A673 (cell line): ENCODE measurements around the gene SNTB2. TPM values are rescaled to one million over a fixed set of nuclear protein-coding genes. Genes with fewer than 3 reads are reported as not detected.
A peak's percentile ranks its signal among the peaks of the same experiment; 100 is the strongest.

Experiments used
- BruUV-seq: library from RNA; stranded (reverse); fragments of 400-500 nt; replicated peaks from 2 replicates; lab custom pipeline; 2021; lab: Mats Ljungman, UMichigan
- CTCF ChIA-PET: fragments of 300-600 bp; sonication (Branson Sonifier 250); formaldehyde crosslinking; loops from one replicate; lab custom pipeline; 2022; ENCODE audit warnings: antibody characterized with exemption; lab: Charles Lee
- POLR2A ChIA-PET: fragments of 300-600 bp; sonication (Branson Sonifier 250); formaldehyde crosslinking; loops from one replicate; lab custom pipeline; 2022; ENCODE audit warnings: antibody characterized with exemption; ENCODE audit not compliant: low non-redundant PET; lab: Charles Lee
- DNase-seq: peaks from one replicate; pipeline ENCODE4 v3.0.0-alpha.2; 2015; ENCODE audit warnings: low spot score
- H3K27ac ChIP-seq: fragments of 200-600 bp; sonication (generic); 2 replicates; pipeline ENCODE4 v1.5.1; 2016; ENCODE audit warnings: mixed run types, low read depth, mild to moderate bottlenecking, mixed read lengths, antibody characterized with exemption, low read length; ENCODE audit not compliant: poor library complexity, severe bottlenecking
- H3K27me3 ChIP-seq: fragments of 200-600 bp; sonication (generic); replicated peaks from 2 replicates; pipeline ENCODE4 v1.6.1; 2017; ENCODE audit warnings: mixed run types, low read depth, mild to moderate bottlenecking, mixed read lengths, antibody characterized with exemption, low read length; ENCODE audit not compliant: insufficient read depth, poor library complexity
- H3K36me3 ChIP-seq: fragments of 200-600 bp; sonication (generic); 2 replicates; pipeline ENCODE4 v1.6.1; 2016; ENCODE audit warnings: mixed run types, mild to moderate bottlenecking, mixed read lengths, antibody characterized with exemption, low read length; ENCODE audit not compliant: insufficient read depth, poor library complexity, severe bottlenecking
- H3K4me1 ChIP-seq: fragments of 200-600 bp; sonication (generic); 2 replicates; pipeline ENCODE4 v1.6.1; 2017; ENCODE audit warnings: mixed run types, mild to moderate bottlenecking, mixed read lengths, antibody characterized with exemption, low read length; ENCODE audit not compliant: insufficient read depth, poor library complexity, severe bottlenecking
- H3K4me3 ChIP-seq: fragments of 200-600 bp; sonication (generic); 2 replicates; pipeline ENCODE4 v1.5.1; 2016; ENCODE audit warnings: low read depth, mixed run types, mild to moderate bottlenecking, mixed read lengths, low read length; ENCODE audit not compliant: poor library complexity, severe bottlenecking
- H3K9me3 ChIP-seq: fragments of 200-600 bp; sonication (generic); 2 replicates; pipeline ENCODE4 v1.6.1; 2016; ENCODE audit warnings: mixed run types, low read depth, mild to moderate bottlenecking, mixed read lengths, antibody characterized with exemption, low read length; ENCODE audit not compliant: poor library complexity, severe bottlenecking
- CTCF ChIP-seq: fragments of 300-800, 200-600 bp; sonication (generic); conservative IDR thresholded peaks from 2 replicates; pipeline ENCODE4 v1.5.1; 2017; ENCODE audit warnings: low read depth, mild to moderate bottlenecking, antibody characterized with exemption, low read length, moderate library complexity, mixed read lengths
- EZH2 ChIP-seq: fragments of 200-600 bp; sonication (generic); IDR thresholded peaks from 2 replicates; pipeline ENCODE4 v1.6.1; 2017; ENCODE audit warnings: borderline replicate concordance, low read depth, mild to moderate bottlenecking, mixed read lengths, antibody characterized with exemption, low read length; ENCODE audit not compliant: poor library complexity, severe bottlenecking
- intact Hi-C: fragments of 100-400 bp; cut with micrococcal nuclease; formaldehyde crosslinking; loops from one replicate; pipeline ENCODE4 v1.10.0; 2022; ENCODE audit not compliant: unreplicated experiment
- total RNA-seq: library from RNA; stranded (reverse); gene quantifications from 2 replicates; pipeline ENCODE4 v1.2.3, GENCODE V29; 2021

The SNTB2 gene
- total RNA-seq, 1 experiment from 2014 or later: 49.3 TPM

- no peak overlapping the region for H3K27ac ChIP-seq
- no peak for TF ChIP-seq EZH2
- TF ChIP-seq CTCF: no peak
- intact Hi-C loops: no loop called here
- no peak for DNase-seq
- ChIA-PET POLR2A (no interaction called here), CTCF (no interaction called here)
- peaks cover 21% of the 10 kb centered on the region for H3K4me1 ChIP-seq
- no peaks in the 10 kb centered on the region for H3K27me3 ChIP-seq
- no TSS peak for BruUV-seq
- no peak overlapping the region for H3K4me3 ChIP-seq
- peaks cover 8% of the 10 kb centered on the region for H3K36me3 ChIP-seq
- no peaks in the 10 kb centered on the region for H3K9me3 ChIP-seq
Measured at GRCh38 chr16:69241926-69242325, 55.0 kb downstream of the SNTB2 start.

- DNase-seq: peak; percentile 43
- ChIA-PET POLR2A (no interaction called here), CTCF (no interaction called here)
- Histone ChIP-seq H3K4me3 (no peak overlapping the region), H3K9me3 (no peaks in the 10 kb centered on the region), H3K27me3 (no peaks in the 10 kb centered on the region), H3K27ac (peak overlapping the region; percentile 37), H3K4me1 (peaks cover 13% of the 10 kb centered on the region), H3K36me3 (peaks cover 17% of the 10 kb centered on the region)
- TF ChIP-seq EZH2: no peak
- no peak for TF ChIP-seq CTCF
- intact Hi-C loops: no loop called here
- BruUV-seq: no TSS peak
Measured at GRCh38 chr16:69243479-69243878, 56.5 kb downstream of the SNTB2 start.

- TF ChIP-seq EZH2: no peak
- no peak for TF ChIP-seq CTCF
- H3K4me1 ChIP-seq: peaks cover 7% of the 10 kb centered on the region
- intact Hi-C loops: no loop called here
- no peak overlapping the region for H3K4me3 ChIP-seq
- DNase-seq: no peak
- CTCF ChIA-PET: no interaction called here
- BruUV-seq: no TSS peak
- H3K27me3 ChIP-seq: no peaks in the 10 kb centered on the region
- no peak overlapping the region for H3K27ac ChIP-seq
- POLR2A ChIA-PET: no interaction called here
- peaks cover 17% of the 10 kb centered on the region for H3K36me3 ChIP-seq
- no peaks in the 10 kb centered on the region for H3K9me3 ChIP-seq
Measured at GRCh38 chr16:69244336-69244735, 57.4 kb downstream of the SNTB2 start.
